Measurements from ENCODE around the gene MAPK12.

MAPK12 gene

GRCh38 chr22:50252082-50253045 is 9.1 kb downstream of the MAPK12 start:
- ATAC-seq: peak; percentile 57
- DNase-seq: peak; percentile 75

- ATAC-seq (no peak), DNase-seq (no peak)
These were observed 9.9 kb downstream of the MAPK12 start for GRCh38 chr22:50251477-50252081.

DNA sequence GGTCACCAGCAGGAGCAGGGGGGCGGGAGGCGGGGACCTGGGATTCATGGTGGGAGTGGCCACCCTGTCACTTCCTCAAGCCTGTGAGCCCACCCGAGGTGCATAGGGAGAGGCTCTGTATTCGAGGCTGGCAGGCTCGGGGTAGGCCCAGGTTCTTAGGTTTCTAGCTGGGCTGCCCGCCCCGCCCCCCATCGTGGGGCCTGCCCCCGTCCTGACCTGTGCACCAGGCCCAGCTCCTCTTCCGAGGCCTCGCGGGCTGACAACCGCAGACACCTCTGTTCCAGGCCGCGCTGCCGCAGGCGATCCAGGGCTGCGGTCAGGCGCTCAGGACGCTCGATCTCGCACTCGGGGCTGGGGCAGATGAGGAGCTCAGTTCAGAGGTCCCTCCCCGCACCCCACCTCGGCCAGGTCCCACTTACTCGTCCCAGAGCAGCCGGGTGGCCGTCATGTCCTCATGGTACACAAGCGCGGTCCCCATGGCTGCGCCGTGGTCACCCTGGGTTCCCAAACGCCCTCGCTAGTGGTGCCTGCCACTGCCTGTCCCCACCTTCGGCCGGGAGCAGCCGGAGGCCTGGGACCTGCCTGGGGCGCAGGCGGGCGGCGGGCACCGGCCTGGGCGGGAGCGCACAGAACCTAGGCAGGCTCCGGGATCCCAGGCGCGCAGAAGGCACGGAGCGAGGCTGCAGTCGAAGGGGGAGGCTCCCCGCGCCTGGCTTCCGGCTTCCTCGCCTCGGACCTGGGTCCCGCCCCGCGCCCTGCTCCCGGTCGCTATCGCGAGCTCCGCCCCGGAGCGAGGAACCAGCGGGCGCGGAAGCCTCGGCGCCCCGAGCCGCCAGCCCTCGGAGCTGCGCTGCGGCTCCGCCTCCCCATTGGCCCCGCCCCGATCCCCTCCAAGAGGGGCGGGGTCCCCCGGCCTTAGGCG is 10.7 kb downstream of the MAPK12 start, which contains the start of gene HDAC10:
Gene HDAC10, minus strand, starts transcription at position 711 of the 922 bp plus-strand sequence. Its CDS starts 233 bp downstream, at position 478.
- peak; percentile 90 for DNase-seq
- peak; percentile 82 for ATAC-seq

DNA sequence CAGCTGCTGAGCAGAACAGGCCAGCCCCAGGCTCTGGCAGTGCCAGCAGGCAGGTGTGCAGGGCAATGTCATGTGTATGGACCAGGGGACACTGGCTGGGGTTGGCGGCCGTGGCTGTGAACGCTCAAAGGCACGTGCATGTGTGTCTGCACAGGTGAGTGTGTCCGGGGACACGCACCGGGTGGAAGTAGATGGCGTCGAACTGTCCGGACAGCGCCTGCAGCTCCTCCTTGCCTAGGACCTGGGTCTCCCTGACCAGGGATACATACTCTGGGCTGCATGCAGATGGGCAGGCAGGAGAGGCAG is 11.3 kb downstream of the MAPK12 start:
- ATAC-seq (no peak), DNase-seq (no peak)

DNA sequence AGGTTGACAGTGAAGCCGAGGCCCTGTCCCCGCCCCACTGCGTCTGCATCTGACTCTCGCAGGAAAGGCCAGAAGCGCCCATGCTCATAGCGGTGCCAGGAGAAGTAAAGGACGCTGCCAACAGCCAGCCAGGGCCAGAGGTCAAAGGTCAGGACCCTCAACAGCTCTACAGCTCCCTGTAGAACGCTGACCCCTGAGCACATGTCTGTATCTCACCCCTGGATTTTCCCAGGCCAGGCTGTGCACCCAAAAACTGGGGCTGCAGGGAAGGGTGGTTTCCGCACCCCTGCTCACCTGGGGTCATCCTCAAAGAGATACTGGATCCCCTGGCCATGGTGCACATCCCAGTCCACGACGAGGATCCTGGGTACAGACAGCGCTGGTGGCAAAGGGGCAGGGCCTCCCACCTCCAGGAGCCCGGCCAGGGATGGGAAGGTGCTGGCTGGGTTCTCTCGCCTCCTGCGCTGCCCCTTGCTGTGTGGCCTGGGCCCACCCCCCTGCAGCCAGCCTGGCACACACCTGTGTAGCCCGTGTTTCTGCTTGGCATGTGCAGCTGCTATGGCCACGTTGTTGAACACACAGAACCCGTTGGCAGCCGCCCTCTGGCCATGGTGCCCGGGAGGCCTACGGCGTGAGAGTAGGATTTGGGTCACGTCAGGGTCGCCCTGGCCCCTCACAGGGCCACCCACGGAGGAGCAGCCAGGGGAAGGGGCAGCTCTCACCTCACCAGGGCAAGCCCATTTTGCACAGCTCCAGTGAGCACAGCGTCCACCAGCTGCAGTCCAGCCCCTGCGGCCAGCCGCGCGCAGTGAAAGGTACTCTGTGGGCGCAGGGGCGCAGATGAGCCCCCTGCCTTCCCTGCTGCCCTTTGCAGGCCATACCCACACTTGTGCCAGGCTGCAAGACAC is 11.9 kb downstream of the MAPK12 start:
- DNase-seq (no peak), ATAC-seq (no peak)

DNA sequence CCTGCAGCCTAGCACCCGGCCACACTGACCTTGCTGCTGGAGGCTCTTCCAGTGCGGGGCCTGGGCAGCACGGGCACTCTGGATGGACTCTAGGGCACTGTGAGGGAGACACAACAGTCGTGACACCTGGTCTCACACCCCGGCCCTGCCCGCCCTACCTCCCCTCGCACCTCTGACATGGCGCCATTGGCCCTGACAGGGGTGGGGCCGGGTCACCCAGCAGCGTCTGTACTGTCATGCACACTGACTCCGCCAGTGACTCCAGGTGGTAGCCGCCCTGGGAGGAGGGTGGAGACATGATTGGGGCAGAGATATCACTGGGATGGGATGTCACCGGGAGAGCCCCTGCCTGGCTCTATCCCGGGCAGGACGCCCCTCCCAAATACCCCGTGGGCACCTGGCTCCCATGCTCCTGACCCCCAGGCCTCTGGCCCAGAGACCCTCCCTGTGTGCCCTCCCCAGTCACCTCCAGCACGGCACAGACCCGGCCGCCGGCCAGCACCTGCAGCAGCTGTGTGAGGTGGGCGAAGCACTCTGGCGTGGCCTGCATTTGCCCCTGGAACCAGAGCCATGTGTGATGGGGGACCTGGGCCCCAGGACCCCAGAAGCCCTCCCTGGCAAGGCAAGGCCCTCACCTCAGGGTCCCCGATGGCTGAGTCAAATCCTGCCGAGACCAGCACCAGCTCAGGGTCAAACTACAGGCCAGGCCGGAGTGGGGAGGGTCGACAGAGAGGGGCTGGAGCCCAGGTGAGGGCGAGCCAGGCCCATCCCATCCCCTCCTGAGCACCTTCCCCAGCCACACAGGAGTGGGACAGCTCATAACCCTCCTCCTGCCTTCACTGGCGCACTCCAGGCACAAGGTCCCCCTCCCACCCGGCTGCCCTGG is 13.0 kb downstream of the MAPK12 start:
- ATAC-seq (no peak), DNase-seq (no peak)

DNA sequence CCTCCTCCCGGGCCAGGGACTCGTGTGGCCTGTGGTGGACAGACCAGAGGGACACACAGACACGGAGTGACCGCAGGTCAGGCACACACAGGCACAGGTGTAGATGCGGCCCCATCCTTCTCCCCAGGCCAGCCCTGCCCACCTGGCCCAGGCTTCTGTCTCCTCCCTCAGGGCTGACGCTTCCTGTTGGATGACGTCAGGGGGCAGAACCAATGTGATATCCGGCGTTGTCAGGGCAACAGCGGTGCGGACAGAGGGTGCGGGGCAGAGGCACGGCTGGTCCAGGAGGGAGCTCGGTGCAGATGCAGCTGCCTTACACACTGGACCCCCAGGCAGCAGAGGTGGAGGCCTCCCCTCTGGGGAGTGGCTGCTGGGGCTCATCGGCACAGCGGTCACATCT is 13.7 kb downstream of the MAPK12 start:
- DNase-seq (no peak), ATAC-seq (no peak)

DNA sequence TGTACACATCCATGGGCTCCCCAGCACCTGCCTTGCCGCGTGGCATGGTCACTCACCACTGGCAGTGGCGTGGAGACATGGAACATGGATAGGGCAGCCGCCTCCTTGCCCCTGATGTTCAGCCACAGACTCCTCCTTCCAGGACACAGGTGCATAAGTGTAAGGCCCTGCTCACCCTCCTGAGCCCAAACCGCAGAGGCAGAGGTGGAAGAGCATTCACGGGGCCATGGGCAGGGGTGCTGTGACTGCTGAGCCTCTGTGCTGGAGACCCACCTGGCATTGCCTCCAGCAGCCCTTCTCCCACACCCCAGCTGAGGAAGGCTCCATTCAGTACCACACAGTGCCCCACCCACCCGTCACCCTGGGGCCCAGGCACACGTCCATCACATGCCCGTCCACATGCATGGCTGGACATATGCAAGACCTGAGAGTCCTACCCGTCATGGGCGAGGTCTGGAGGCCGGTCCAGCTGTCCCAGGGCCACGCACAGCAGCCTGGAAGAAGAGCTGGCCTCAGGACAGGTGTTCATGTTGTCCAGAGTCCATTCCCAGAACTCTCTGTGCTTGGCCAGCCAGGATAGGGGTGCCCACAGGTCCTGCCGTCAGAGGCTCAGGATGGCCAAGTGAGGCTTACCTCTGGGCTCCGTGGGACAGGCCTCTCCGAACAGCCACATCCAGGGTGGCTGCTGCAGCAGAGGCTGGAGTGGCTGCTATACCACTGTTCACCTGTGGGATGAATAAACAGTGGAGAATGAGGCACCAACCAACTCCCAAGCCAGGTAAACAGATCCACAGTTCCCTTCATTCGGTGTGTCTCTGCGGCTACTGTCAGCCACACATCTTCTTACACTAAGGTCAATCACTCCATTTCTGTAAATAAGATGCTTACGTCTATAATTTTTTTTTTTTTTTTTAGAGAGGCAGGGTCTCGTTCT is 15.0 kb downstream of the MAPK12 start:
- ATAC-seq (no peak), DNase-seq (no peak)

DNA sequence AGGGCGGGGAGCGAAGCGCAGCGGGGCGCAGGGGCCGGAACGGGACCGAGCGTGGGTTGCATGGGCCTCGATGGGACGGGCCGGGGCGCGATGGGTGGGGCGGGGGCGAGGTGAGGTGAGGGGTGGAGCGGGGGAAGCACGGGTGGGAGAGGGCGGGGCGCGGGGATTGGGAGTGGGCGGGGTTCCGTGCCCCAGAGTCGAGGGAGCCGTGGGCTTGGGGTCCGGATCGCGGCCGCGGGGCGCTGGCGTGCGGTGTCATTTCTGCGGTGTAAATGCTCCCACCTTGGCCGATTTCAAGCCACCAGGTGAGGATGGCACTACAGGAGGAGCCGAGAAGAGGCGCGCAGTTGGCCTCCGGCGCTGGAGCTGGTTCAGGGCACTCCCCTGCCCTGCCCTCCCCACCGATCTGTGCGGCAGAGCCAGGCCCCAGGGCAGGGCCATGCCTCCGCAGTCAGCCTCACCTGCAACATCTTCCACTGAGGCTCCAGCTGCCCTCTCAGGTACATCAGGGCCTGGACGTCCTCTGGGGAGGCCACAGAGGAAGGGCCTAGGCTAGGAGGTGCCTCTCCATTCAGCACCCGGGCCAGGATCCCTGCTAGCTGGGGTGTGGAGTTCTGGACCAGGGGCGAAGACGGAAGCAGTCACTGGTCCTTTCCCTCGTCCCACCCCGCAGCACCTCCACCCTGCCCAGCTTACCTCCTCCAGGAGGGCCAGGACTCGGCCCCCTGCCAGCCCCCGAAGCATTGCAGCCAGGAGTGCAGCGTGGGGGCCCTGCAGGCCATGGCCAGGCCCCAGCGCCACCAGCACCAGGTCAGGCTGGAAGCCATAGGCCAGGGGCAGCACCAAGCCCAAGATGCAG is 16.0 kb downstream of the MAPK12 start:
- ATAC-seq: peak; percentile 0
- DNase-seq: no peak

DNA sequence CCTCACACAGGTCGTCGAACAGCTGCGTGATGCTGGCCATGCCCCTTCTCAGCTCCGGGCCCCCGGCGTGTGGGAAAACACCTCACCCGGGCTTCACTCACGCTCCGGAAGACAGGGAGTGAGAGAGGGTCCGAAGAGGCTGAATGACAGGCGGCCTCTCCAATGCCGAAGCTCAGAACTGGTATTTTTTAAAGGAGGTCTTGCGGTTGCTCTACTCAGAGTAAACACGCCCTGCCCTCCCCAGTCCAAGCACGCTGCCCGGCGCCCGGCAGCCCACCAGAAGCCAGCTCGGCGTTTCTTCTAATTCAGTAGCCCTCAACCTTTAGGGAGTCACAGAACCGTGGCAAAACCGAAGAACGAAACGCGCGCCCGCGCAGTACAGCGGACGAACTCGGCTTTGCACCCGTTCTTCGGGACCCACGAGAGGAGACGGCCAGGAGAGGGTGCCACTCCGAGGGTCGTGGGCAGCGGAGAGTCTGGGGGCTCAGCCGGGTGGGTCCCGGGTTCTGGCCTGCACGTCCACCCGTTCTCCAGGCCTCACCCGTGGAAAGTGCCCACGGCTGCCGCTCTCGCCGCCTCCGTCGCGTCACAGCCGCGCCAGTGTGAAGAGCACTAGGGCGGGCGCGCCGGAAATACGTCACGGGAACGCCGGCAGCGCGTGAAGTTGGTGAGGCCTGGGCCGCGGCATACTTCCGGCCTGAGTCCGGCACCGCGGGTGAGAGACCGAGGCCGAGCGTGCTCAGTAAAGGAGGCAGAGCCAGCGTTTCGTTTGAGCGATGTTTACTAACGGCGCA is 16.9 kb downstream of the MAPK12 start, which contains the start of gene TUBGCP6:
Gene TUBGCP6, minus strand, starts transcription at position 604 of the 794 bp plus-strand sequence. Its CDS starts 564 bp downstream, at position 40.
- DNase-seq (peak; percentile 96), ATAC-seq (peak; percentile 92)

DNA sequence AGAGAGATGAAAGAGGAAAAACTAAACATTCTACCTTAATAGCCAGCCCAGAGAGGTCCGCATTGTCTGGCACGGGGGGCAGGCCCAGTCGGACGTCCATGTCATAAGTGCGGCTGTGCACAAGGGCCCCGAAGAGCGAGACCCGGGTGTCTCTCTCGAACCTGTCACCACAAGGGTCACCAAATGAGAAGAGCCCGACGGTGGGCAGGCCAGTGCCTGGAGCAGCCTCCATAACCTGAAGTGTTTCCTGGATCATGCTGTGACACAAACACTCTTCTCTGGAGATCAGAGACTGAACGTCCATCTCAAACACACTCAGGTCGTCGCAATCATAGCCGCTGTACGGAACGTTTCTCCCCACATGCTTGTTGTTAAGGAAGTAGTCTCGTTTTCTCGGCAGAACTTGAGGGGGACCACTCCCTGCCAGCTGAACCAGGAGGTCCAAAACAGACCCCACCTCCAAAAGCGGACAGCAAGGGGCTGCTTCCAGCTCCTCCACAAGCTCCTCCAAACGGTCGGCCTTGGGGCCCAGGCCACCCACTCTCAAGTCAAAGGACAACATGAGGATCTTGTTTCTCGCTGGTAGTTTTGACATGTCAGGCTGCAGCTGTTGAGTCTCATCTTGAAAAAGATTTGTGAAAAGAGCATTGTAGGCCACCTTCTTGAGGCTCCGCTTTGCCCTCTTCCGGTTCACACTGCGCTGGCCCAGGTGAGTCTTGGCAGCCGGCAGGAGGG is 17.6 kb downstream of the MAPK12 start:
- DNase-seq (no peak), ATAC-seq (no peak)

DNA sequence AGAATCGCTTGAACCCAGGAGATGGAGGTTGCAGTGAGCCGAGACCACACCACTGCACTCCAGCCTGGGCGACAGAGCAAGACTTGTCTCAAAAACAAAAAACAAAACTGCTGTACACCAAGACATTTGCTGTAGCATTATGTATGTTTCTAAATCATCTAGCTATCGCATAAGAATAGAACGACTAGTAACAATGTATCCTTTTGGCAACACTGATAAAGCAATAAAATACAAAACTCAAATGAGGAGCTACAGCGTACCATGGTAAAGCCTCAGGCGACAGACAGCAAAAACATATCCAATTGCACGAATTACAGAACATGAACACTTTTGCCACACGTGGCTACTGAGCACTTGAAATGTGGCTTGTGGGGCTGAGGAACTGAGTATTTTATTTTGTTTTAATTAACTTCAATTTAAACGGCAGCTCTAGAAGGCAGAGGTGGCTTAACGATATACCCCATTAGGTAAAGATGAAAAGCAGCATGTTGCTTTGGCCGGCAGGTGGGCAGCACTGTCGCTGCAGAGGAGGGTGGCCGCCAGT is 19.0 kb downstream of the MAPK12 start:
- DNase-seq (no peak), ATAC-seq (no peak)

GRCh38 chr22:50238755-50239154 is 22.7 kb downstream of the MAPK12 start:
- DNase-seq: no peak

GRCh38 chr22:50236731-50237409 is 24.6 kb downstream of the MAPK12 start:
- ATAC-seq (no peak), DNase-seq (no peak)

More at GRCh38 chr22:50238755-50239154, 22.7 kb downstream of the MAPK12 start:
- no peak for ATAC-seq

- no peak for ATAC-seq
- DNase-seq: no peak
These were observed 28.3 kb downstream of the MAPK12 start for GRCh38 chr22:50233223-50233622.

Measured in stimulated activated naive CD8-positive, alpha-beta T cell treated with anti-CD3 and anti-CD28 coated beads, Interleukin-15, Interleukin-2, amounts not matched to agents 100 U/mL and 50 U/mL, for 24 hours (primary cell).